ENCODE results near the gene MCM3AP.

MCM3AP gene

GRCh38 chr21:46285206-46285661 is at the start of gene MCM3AP:
MCM3AP (minus strand) TSS chr21:46285611; CDS start chr21:46285286, 325 bp downstream.
- no peak for DNase-seq (ENCODE audit: low read depth)
- peak within 1 kb of the TSS; percentile 80 for H3K4me3 ChIP-seq (ENCODE audit: low read depth, low read length)
- no peak for TF ChIP-seq CTCF (conservative IDR thresholded peaks at IDR 0.05; ENCODE audit: low read depth, low read length)

DNA sequence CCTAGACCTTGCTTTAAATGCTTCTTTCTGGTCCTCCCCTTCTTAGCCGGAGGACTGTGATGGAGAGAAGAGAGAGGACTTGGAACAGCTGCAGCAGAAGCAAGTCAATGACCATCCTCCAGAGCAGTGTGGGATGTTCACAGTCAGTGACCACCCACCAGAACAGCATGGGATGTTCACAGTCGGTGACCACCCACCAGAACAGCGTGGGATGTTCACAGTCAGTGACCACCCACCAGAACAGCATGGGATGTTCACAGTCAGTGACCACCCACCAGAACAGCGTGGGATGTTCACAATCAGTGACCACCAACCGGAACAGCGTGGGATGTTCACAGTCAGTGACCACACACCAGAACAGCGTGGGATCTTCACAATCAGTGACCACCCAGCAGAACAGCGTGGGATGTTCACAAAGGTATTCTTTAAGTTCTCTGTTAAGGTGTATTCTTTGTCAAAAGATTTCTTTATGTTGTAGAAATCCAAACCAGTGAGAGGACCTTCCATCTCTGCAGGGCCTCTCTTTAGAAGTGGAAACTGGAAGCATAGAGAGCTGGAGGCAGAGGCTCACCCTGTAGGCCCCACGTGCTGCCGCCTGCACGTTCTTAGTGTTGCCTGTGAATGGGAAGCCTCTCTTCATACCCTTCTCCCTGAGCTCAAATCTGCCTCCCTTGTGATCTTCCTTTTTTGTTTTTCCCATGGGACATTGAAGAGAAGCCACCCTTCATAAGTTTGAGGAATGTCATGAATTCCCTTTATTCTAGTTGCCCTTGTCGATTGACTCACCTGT is 49.1 kb upstream of the MCM3AP start:
- no peak overlapping the region for H3K4me3 ChIP-seq (ENCODE audit: low read depth, low read length)
- no peak for TF ChIP-seq CTCF (conservative IDR thresholded peaks at IDR 0.05; ENCODE audit: low read depth, low read length)
- no peak for DNase-seq (ENCODE audit: low read depth)

- no peak overlapping the region for H3K4me3 ChIP-seq (ENCODE audit: low read depth, low read length)
- DNase-seq (ENCODE audit: low read depth) = no peak
- no peak for TF ChIP-seq CTCF (conservative IDR thresholded peaks at IDR 0.05; ENCODE audit: low read depth, low read length)
These were observed 44.4 kb upstream of the MCM3AP start for GRCh38 chr21:46329796-46330195.

GRCh38 chr21:46328151-46328550 is 42.7 kb upstream of the MCM3AP start:
- no peak overlapping the region for H3K4me3 ChIP-seq (ENCODE audit: low read depth, low read length)
- no peak for TF ChIP-seq CTCF (conservative IDR thresholded peaks at IDR 0.05; ENCODE audit: low read depth, low read length)
- no peak for DNase-seq (ENCODE audit: low read depth)

DNA sequence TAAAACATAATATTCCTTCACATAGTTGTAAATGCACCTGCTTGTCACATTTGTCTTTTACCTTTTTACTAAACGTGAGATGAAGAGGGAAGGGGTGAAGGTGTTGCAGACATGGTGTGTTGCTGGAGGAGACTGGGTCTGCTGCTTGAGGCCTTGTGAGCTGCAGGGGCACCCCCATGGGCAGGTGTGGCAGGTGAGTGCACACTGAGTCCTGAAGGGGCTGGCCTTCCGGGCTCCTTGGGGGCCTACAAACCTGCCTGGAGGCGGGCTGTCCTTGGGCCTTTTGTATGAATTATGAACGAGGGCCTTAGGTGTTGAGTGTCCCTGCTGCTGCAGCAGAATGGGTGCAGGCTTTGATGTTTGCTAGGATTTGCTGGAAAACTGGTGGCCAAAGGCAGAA is 42.3 kb upstream of the MCM3AP start:
- H3K4me3 ChIP-seq (ENCODE audit: low read depth, low read length) = no peak overlapping the region
- TF ChIP-seq CTCF (conservative IDR thresholded peaks at IDR 0.05; ENCODE audit: low read depth, low read length) = no peak
- no peak for DNase-seq (ENCODE audit: low read depth)

DNA sequence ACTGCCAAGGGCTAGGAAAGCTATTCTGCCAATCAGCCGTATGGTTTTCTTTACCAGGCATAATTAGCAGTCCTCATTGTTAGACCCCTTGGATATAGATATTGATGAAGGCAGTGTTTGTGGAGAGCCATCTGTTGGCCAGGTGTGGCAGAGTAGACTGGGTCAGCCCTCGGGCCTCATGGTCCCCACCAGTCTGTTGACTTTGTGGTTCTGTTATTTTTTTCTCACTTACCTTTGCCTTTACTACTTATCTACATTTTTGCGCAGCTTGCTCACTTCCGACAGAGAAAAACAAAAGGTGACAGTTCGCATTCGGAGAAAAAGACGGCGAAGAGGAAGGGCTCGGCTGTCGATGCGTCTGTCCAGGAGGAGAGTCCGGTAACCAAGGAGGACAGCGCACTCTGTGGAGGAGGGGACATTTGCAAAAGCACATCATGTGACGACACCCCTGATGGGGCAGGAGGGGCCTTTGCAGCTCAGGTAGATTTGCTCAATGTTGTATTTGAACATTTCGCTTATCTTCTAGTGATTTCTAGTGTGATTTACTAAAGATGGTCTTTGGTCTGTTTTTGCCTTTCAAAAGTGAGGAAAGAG is 40.8 kb upstream of the MCM3AP start:
- no peak overlapping the region for H3K4me3 ChIP-seq (ENCODE audit: low read depth, low read length)
- no peak for DNase-seq (ENCODE audit: low read depth)
- TF ChIP-seq CTCF (conservative IDR thresholded peaks at IDR 0.05; ENCODE audit: low read depth, low read length) = no peak

All from choroid plexus epithelial cell (primary cell).